Activated naive CD4-positive, alpha-beta T cell treated with anti-CD3 and anti-CD28 coated beads for 36 hours (primary cell): ENCODE results near the gene SAMD11. TPM values are rescaled to one million over a fixed set of nuclear protein-coding genes. Genes with fewer than 3 reads are reported as not detected.
"Not testable (repeated sequence)": the region's sequence is repeated elsewhere in the genome, so short reads cannot be mapped to it uniquely, and the experiment has no call there.

Experiments
- CTCF ChIA-PET: fragments of 350-600 bp; sonication (Branson Sonifier 250); formaldehyde crosslinking; loops from one replicate; lab custom pipeline; 2021; ENCODE audit warnings: antibody characterized with exemption; lab: Charles Lee
- DNase-seq: peaks from one replicate; pipeline ENCODE4 v3.0.0-alpha.2; 2020
- H3K27ac Mint-ChIP-seq: one replicate; pipeline ENCODE4 v1.8.0; 2021; ENCODE audit warnings: mild to moderate bottlenecking, mixed read lengths
- H3K27me3 Mint-ChIP-seq: one replicate; pipeline ENCODE4 v1.8.0; 2021; ENCODE audit warnings: low read depth, mixed read lengths
- H3K36me3 Mint-ChIP-seq: one replicate; pipeline ENCODE4 v1.8.0; 2021; ENCODE audit warnings: low read depth, mixed read lengths
- H3K4me1 Mint-ChIP-seq: one replicate; pipeline ENCODE4 v1.8.0; 2021; ENCODE audit warnings: low read depth, mixed read lengths
- H3K4me3 Mint-ChIP-seq: one replicate; pipeline ENCODE4 v1.8.0; 2021; ENCODE audit warnings: mild to moderate bottlenecking, moderate library complexity, mixed read lengths
- H3K9me3 Mint-ChIP-seq: one replicate; pipeline ENCODE4 v1.8.0; 2021; ENCODE audit warnings: mixed read lengths
- intact Hi-C: fragments of 100-400 bp; cut with micrococcal nuclease; formaldehyde crosslinking; loops from one replicate; pipeline ENCODE4 v1.15.1; 2023
- total RNA-seq, 2 experiments: library from RNA; stranded (reverse); gene quantifications; one replicate each; pipeline ENCODE4 v1.2.3, GENCODE V29; 2021

Gene SAMD11
- total RNA-seq, 2 experiments from 2014 or later = not detected

GRCh38 chr1:941015-941587, 17.4 kb downstream of the SAMD11 start:
- Mint-ChIP-seq H3K36me3 (peaks cover 11% of the 10 kb centered on the region), H3K27ac (no peak overlapping the region), H3K27me3 (peaks cover 20% of the 10 kb centered on the region), H3K4me3 (peak overlapping the region; percentile 46), H3K9me3 (no peaks in the 10 kb centered on the region), H3K4me1 (peaks cover 7% of the 10 kb centered on the region)
- intact Hi-C loops = loop anchor here (2.0 kb wide), 2 partner anchors 18 to 34 kb away; partner anchors contain the start of gene NOC2L
- no peak for DNase-seq
- CTCF ChIA-PET = interaction anchor here (1.2 kb wide), 1 partner anchor 36 kb away, joined by 5 read pairs; no protein-coding TSS in a partner anchor

GRCh38 chr1:941588-942383, 18.1 kb downstream of the SAMD11 start:
- CTCF ChIA-PET = interaction anchor here (0.6 to 1.2 kb wide), 2 partner anchors 37 to 665 kb away, joined by 4 to 5 read pairs; no protein-coding TSS in a partner anchor
- Mint-ChIP-seq H3K9me3 (no peaks in the 10 kb centered on the region), H3K27ac (no peak overlapping the region), H3K27me3 (peaks cover 20% of the 10 kb centered on the region), H3K4me3 (no peak overlapping the region), H3K36me3 (peaks cover 11% of the 10 kb centered on the region), H3K4me1 (peaks cover 7% of the 10 kb centered on the region)
- no peak for DNase-seq
- intact Hi-C loops = loop anchor here (2.0 kb wide), 2 partner anchors 17 to 35 kb away; partner anchors contain the start of gene NOC2L

- H3K27me3 Mint-ChIP-seq = peaks cover 20% of the 10 kb centered on the region
- CTCF ChIA-PET = interaction anchor here (0.6 kb wide), 1 partner anchor 664 kb away, joined by 4 read pairs; no protein-coding TSS in a partner anchor
- peaks cover 16% of the 10 kb centered on the region for H3K36me3 Mint-ChIP-seq
- H3K4me3 Mint-ChIP-seq = no peak overlapping the region
- H3K4me1 Mint-ChIP-seq = peaks cover 7% of the 10 kb centered on the region
- H3K9me3 Mint-ChIP-seq = no peaks in the 10 kb centered on the region
- intact Hi-C loops = no loop called here
- H3K27ac Mint-ChIP-seq = no peak overlapping the region
- no peak for DNase-seq
These were observed 18.7 kb downstream of the SAMD11 start for GRCh38 chr1:942411-942821.

- no peak for DNase-seq
- intact Hi-C loops = no loop called here
- H3K36me3 Mint-ChIP-seq = peaks cover 17% of the 10 kb centered on the region
- H3K4me1 Mint-ChIP-seq = peaks cover 7% of the 10 kb centered on the region
- no peaks in the 10 kb centered on the region for H3K9me3 Mint-ChIP-seq
- H3K27me3 Mint-ChIP-seq = peaks cover 19% of the 10 kb centered on the region
- CTCF ChIA-PET = interaction anchor here (0.6 kb wide), 1 partner anchor 11 kb away, joined by 3 read pairs; no protein-coding TSS in a partner anchor
- no peak overlapping the region for H3K27ac Mint-ChIP-seq
- no peak overlapping the region for H3K4me3 Mint-ChIP-seq
These were observed 19.3 kb downstream of the SAMD11 start for GRCh38 chr1:942864-943533.

- DNase-seq = no peak
- Mint-ChIP-seq H3K27ac (no peak overlapping the region), H3K27me3 (peaks cover 15% of the 10 kb centered on the region), H3K9me3 (no peaks in the 10 kb centered on the region), H3K4me3 (no peak overlapping the region), H3K36me3 (peaks cover 18% of the 10 kb centered on the region), H3K4me1 (peaks cover 7% of the 10 kb centered on the region)
- intact Hi-C loops = no loop called here
- CTCF ChIA-PET = interaction anchor here (0.6 kb wide), 1 partner anchor 10 kb away, joined by 3 read pairs; no protein-coding TSS in a partner anchor
These were observed 20.0 kb downstream of the SAMD11 start for GRCh38 chr1:943545-944340.

- intact Hi-C loops = no loop called here
- Mint-ChIP-seq H3K9me3 (no peaks in the 10 kb centered on the region), H3K36me3 (peaks cover 18% of the 10 kb centered on the region), H3K4me3 (no peak overlapping the region), H3K4me1 (peaks cover 7% of the 10 kb centered on the region), H3K27ac (no peak overlapping the region), H3K27me3 (peaks cover 8% of the 10 kb centered on the region)
- DNase-seq = no peak
- CTCF ChIA-PET = no interaction called here
These were observed 20.9 kb downstream of the SAMD11 start for GRCh38 chr1:944341-945325.

- CTCF ChIA-PET = interaction anchor here (0.9 kb wide), 1 partner anchor 30 kb away, joined by 3 read pairs; no protein-coding TSS in a partner anchor
- H3K4me1 Mint-ChIP-seq = peaks cover 3% of the 10 kb centered on the region
- peaks cover 28% of the 10 kb centered on the region for H3K36me3 Mint-ChIP-seq
- H3K27me3 Mint-ChIP-seq = peaks cover 4% of the 10 kb centered on the region
- intact Hi-C loops = no loop called here
- H3K4me3 Mint-ChIP-seq = no peak overlapping the region
- no peak for DNase-seq
- no peaks in the 10 kb centered on the region for H3K9me3 Mint-ChIP-seq
- H3K27ac Mint-ChIP-seq = no peak overlapping the region
These were observed 22.2 kb downstream of the SAMD11 start for GRCh38 chr1:945688-946556.

GRCh38 chr1:946811-947210, 23.1 kb downstream of the SAMD11 start:
- H3K4me3 Mint-ChIP-seq, H3K9me3 Mint-ChIP-seq, H3K27me3 Mint-ChIP-seq, intact Hi-C loops, H3K4me1 Mint-ChIP-seq, H3K27ac Mint-ChIP-seq, DNase-seq: not testable (repeated sequence)
- CTCF ChIA-PET = interaction anchor here (0.9 kb wide), 1 partner anchor 29 kb away, joined by 3 read pairs; no protein-coding TSS in a partner anchor
- peaks cover 35% of the 10 kb centered on the region for H3K36me3 Mint-ChIP-seq

- H3K4me3 Mint-ChIP-seq = no peak overlapping the region
- H3K27me3 Mint-ChIP-seq = no peaks in the 10 kb centered on the region
- peaks cover 35% of the 10 kb centered on the region for H3K36me3 Mint-ChIP-seq
- no peak overlapping the region for H3K27ac Mint-ChIP-seq
- CTCF ChIA-PET = no interaction called here
- no peaks in the 10 kb centered on the region for H3K4me1 Mint-ChIP-seq
- no peaks in the 10 kb centered on the region for H3K9me3 Mint-ChIP-seq
- no peak for DNase-seq
- intact Hi-C loops = no loop called here
These were observed 24.2 kb downstream of the SAMD11 start for GRCh38 chr1:947958-948357.

- no peaks in the 10 kb centered on the region for H3K27me3 Mint-ChIP-seq
- DNase-seq = no peak
- no peaks in the 10 kb centered on the region for H3K4me1 Mint-ChIP-seq
- H3K4me3 Mint-ChIP-seq = no peak overlapping the region
- CTCF ChIA-PET = no interaction called here
- H3K27ac Mint-ChIP-seq = no peak overlapping the region
- intact Hi-C loops = no loop called here
- no peaks in the 10 kb centered on the region for H3K9me3 Mint-ChIP-seq
- peaks cover 44% of the 10 kb centered on the region for H3K36me3 Mint-ChIP-seq
These were observed 26.5 kb downstream of the SAMD11 start for GRCh38 chr1:950268-950667.
